Astrocyte (in vitro differentiated cells and primary cell): ENCODE data around the gene ST3GAL2. TPM values are rescaled to one million over a fixed set of nuclear protein-coding genes. Genes with fewer than 3 reads are reported as not detected.

Source experiments
- DNase-seq: peaks from one replicate; pipeline ENCODE4 v3.0.0-alpha.2; 2010; ENCODE audit warnings: low read depth
- FAIRE-seq: peaks from 2 replicates; lab custom pipeline; 2011; peaks lifted over from hg19 to GRCh38; lab: Jason Lieb, UNC
- H2AFZ ChIP-seq: 2 replicates; pipeline ENCODE4 v1.6.0; 2012; ENCODE audit warnings: low read depth, low read length, inconsistent platforms
- H3K27ac ChIP-seq: 2 replicates; pipeline ENCODE4 v1.5.1; 2011; ENCODE audit warnings: low read depth, low read length, inconsistent platforms
- H3K27me3 ChIP-seq: 2 replicates; pipeline ENCODE4 v1.6.0; 2011; ENCODE audit warnings: low read length, inconsistent platforms; ENCODE audit not compliant: insufficient read depth
- H3K36me3 ChIP-seq: 2 replicates; pipeline ENCODE4 v1.5.1; 2011; ENCODE audit warnings: low read length, inconsistent platforms; ENCODE audit not compliant: insufficient read depth
- H3K4me1 ChIP-seq: 2 replicates; pipeline ENCODE4 v1.5.1; 2011; ENCODE audit warnings: low read length, inconsistent platforms; ENCODE audit not compliant: insufficient read depth
- H3K4me2 ChIP-seq: 2 replicates; pipeline ENCODE4 v1.6.0; 2012; ENCODE audit warnings: low read length, inconsistent platforms
- H3K4me3 ChIP-seq: 2 replicates; pipeline ENCODE4 v1.5.1; 2011; ENCODE audit warnings: low read depth, mild to moderate bottlenecking, low read length, inconsistent platforms; ENCODE audit not compliant: insufficient read depth
- H3K79me2 ChIP-seq: 2 replicates; pipeline ENCODE4 v1.6.0; 2012; ENCODE audit warnings: mild to moderate bottlenecking, low read length, inconsistent platforms; ENCODE audit not compliant: insufficient read depth
- H3K9ac ChIP-seq: 2 replicates; pipeline ENCODE4 v1.6.0; 2012; ENCODE audit warnings: mild to moderate bottlenecking, low read length, inconsistent platforms
- H3K9me3 ChIP-seq: 2 replicates; pipeline ENCODE4 v1.5.1; 2012; ENCODE audit warnings: low read depth, mild to moderate bottlenecking, low read length, inconsistent platforms; ENCODE audit not compliant: insufficient read depth
- H4K20me1 ChIP-seq: 2 replicates; pipeline ENCODE4 v1.6.0; 2012; ENCODE audit warnings: low read length, inconsistent platforms; ENCODE audit not compliant: insufficient read depth
- H3K27ac Mint-ChIP-seq: one replicate; pipeline ENCODE4 v1.8.0; 2021; ENCODE audit warnings: mild to moderate bottlenecking, mixed read lengths; ENCODE audit not compliant: unreplicated experiment
- H3K27me3 Mint-ChIP-seq: one replicate; pipeline ENCODE4 v1.8.0; 2021; ENCODE audit warnings: low read depth, mixed read lengths; ENCODE audit not compliant: unreplicated experiment
- H3K36me3 Mint-ChIP-seq: one replicate; pipeline ENCODE4 v1.8.0; 2021; ENCODE audit warnings: low read depth, mixed read lengths; ENCODE audit not compliant: unreplicated experiment
- H3K4me1 Mint-ChIP-seq: one replicate; pipeline ENCODE4 v1.8.0; 2021; ENCODE audit warnings: low read depth, mixed read lengths; ENCODE audit not compliant: unreplicated experiment
- H3K4me3 Mint-ChIP-seq: one replicate; pipeline ENCODE4 v1.8.0; 2021; ENCODE audit warnings: mild to moderate bottlenecking, moderate library complexity, mixed read lengths; ENCODE audit not compliant: unreplicated experiment
- H3K9me3 Mint-ChIP-seq: one replicate; pipeline ENCODE4 v1.8.0; 2021; ENCODE audit warnings: mild to moderate bottlenecking, mixed read lengths; ENCODE audit not compliant: unreplicated experiment
- EZH2 ChIP-seq: IDR thresholded peaks from 2 replicates; pipeline ENCODE4 v1.6.1; 2012; ENCODE audit warnings: mild to moderate bottlenecking, low read length, inconsistent platforms; ENCODE audit not compliant: insufficient read depth
- total RNA-seq: library from RNA; stranded (reverse); gene quantifications from 2 replicates; pipeline ENCODE4 v1.2.1, GENCODE V29; 2021
- TF ChIP-seq, protein P1 (sequence below): IDR thresholded peaks from 2 replicates; pipeline ENCODE4 v1.5.1; 2011; ENCODE audit warnings: low read depth, mild to moderate bottlenecking, inconsistent platforms, low read length, moderate library complexity; ENCODE audit not compliant: insufficient read depth

ST3GAL2 gene
- total RNA-seq, 1 donor from 2014 or later, result 108 TPM

DNA sequence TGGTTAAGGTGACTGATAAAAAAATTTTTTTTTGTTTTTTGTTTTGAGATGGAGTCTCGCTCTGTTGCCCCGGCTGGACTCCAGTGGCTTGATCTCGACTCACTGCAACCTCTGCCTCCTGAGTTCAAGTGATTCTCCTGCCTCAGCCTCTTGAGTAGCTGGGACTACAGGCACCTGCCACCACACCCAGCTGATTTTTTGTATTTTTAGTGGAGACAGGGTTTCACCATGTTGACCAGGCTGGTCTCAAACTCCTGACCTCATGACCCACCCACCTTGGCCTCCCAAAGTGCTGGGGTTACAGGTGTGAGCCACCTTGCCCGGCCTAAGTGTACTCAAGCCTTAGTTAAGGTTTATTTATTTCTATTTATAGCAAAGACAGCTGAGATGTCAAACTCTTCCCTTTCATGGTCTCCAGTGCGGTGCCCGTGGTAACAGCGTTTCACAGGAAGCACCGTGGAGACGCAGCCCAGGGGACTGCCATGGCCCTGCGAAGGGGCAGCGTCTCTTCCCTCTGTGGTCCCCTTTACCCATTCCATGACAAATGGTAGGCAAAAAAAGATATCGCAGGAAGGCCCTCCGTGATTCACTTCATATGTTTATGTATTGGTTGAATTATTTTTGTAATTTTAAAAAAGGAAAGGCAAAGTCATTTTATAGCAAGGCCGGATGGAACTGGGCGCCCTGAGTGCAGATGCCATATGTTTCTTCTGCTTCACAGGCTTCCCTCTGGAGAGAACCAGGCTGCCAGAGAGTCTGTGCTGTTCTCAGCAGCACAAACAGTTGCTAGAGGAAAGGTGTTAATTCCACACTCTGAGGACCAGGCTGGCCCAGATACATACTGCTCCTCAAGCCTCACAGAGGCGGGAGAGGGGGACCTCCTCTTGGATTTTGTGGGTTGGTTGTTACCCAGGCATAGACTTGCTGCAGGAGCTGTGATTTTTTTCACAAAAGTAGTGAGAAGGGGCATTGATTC lies 63.0 kb downstream of the ST3GAL2 start:
- Histone ChIP-seq H2AFZ (no peak overlapping the region), H3K79me2 (peaks cover 19% of the 10 kb centered on the region), H3K4me1 (peaks cover 14% of the 10 kb centered on the region), H3K9me3 (no peaks in the 10 kb centered on the region), H3K9ac (no peak overlapping the region), H3K36me3 (peaks cover 17% of the 10 kb centered on the region), H3K27ac (no peak overlapping the region), H3K4me2 (no peak overlapping the region), H3K4me3 (no peak overlapping the region), H3K27me3 (no peaks in the 10 kb centered on the region), H4K20me1 (peaks cover 11% of the 10 kb centered on the region)
- TF ChIP-seq EZH2, result no peak
- TF ChIP-seq, protein P1, sequence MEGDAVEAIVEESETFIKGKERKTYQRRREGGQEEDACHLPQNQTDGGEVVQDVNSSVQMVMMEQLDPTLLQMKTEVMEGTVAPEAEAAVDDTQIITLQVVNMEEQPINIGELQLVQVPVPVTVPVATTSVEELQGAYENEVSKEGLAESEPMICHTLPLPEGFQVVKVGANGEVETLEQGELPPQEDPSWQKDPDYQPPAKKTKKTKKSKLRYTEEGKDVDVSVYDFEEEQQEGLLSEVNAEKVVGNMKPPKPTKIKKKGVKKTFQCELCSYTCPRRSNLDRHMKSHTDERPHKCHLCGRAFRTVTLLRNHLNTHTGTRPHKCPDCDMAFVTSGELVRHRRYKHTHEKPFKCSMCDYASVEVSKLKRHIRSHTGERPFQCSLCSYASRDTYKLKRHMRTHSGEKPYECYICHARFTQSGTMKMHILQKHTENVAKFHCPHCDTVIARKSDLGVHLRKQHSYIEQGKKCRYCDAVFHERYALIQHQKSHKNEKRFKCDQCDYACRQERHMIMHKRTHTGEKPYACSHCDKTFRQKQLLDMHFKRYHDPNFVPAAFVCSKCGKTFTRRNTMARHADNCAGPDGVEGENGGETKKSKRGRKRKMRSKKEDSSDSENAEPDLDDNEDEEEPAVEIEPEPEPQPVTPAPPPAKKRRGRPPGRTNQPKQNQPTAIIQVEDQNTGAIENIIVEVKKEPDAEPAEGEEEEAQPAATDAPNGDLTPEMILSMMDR, result no peak
- Mint-ChIP-seq H3K27ac (peak overlapping the region; percentile 34), H3K36me3 (peaks cover 12% of the 10 kb centered on the region), H3K9me3 (no peaks in the 10 kb centered on the region), H3K4me1 (peaks cover 6% of the 10 kb centered on the region), H3K4me3 (peak overlapping the region; percentile 34), H3K27me3 (no peaks in the 10 kb centered on the region)
- FAIRE-seq (no peak), DNase-seq (no peak)

DNA sequence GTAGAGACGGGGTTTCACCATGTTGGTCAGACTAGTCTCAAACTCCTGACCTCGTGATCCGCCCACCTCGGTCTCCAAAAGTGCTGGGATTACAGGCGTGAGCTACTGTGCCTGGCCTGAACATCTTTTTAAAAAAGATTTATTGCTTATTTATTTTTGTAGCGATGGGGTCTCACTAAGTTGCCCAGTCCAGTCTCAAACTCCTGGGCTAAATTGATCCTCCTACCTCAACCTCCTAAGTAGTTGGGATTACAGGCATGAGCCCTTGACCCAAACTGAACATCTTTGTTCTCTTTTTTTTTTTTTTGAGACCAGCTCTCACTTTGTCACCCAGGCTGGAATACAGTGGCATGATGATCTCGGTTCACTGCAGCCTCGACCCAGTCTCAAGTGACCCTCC lies 64.7 kb downstream of the ST3GAL2 start:
- Histone ChIP-seq H3K9ac (no peak overlapping the region), H3K4me3 (no peak overlapping the region), H3K36me3 (peaks cover 22% of the 10 kb centered on the region), H4K20me1 (peaks cover 11% of the 10 kb centered on the region), H3K9me3 (no peaks in the 10 kb centered on the region), H2AFZ (no peak overlapping the region), H3K4me2 (no peak overlapping the region), H3K27me3 (no peaks in the 10 kb centered on the region), H3K79me2 (peaks cover 3% of the 10 kb centered on the region), H3K4me1 (no peaks in the 10 kb centered on the region), H3K27ac (no peak overlapping the region)
- Mint-ChIP-seq H3K4me1 (peaks cover 1% of the 10 kb centered on the region), H3K27me3 (no peaks in the 10 kb centered on the region), H3K4me3 (no peak overlapping the region), H3K36me3 (peaks cover 14% of the 10 kb centered on the region), H3K9me3 (no peaks in the 10 kb centered on the region), H3K27ac (no peak overlapping the region)
- FAIRE-seq (no peak), DNase-seq (no peak)
- TF ChIP-seq, protein P1, result no peak
- no peak for TF ChIP-seq EZH2
